Spleen (tissue), 7 donors: ENCODE data around the gene PLEKHG3.

Experiments
- POLR2A ChIP-seq, 3 donors: fragments of 450-650 bp; IDR thresholded peaks; one replicate each; pipeline ENCODE4 v1.5.1; 2017; ENCODE audit warnings: antibody characterized with exemption in 3 of 3, mild to moderate bottlenecking in 1 of 3
- TF ChIP-seq, protein P1 (sequence below), 11 experiments: fragments of 200-600 bp in 7 of 11; fragments of 450-650 bp in 4 of 11; sonication (generic) in 4 of 11; IDR thresholded peaks in 8 of 11; conservative IDR thresholded peaks in 3 of 11; 1 replicate in 7 of 11; 2 replicates in 4 of 11; pipeline versions ENCODE4 v1.4.0 to v1.8.0; 2016 to 2021; ENCODE audit warnings: antibody characterized with exemption in 11 of 11, inconsistent platforms in 4 of 11, mild to moderate bottlenecking in 1 of 11
- donor health status: DM: no; HTN: no; CAD: no; lungs with moderate emphysema.
- donor health status: DM: no; HTN: no; CAD: no.
- donor health status: DM: no; HTN: no; CAD: no.

DNA sequence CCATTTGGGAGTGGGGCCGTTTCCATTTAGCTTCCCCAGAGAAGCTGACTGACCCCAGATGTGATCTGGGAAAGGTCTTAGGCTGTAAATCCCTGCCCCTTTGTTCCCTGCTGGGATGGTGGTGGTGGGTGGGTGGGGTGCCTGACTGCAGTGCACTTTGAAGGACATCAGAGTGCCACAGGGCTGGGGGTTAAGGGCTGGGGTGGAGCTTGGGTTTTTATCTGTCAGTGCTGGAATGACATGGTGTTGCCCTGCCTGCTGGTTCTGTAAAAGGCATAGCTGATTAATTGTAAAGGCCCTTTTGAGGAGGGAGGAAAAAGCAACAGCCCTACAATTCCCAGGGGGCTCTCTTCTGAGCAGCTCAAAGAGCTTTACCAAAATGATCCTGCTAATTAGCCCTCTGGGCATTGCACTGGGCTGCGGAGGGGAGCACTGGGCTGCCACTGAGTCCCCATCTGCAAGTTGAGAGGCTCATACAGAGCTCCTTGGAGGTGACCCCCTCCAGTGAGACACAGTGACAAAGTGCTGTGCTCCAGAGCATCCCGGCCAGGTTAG lies 21.1 kb downstream of the PLEKHG3 start:
- TF ChIP-seq, protein P1, sequence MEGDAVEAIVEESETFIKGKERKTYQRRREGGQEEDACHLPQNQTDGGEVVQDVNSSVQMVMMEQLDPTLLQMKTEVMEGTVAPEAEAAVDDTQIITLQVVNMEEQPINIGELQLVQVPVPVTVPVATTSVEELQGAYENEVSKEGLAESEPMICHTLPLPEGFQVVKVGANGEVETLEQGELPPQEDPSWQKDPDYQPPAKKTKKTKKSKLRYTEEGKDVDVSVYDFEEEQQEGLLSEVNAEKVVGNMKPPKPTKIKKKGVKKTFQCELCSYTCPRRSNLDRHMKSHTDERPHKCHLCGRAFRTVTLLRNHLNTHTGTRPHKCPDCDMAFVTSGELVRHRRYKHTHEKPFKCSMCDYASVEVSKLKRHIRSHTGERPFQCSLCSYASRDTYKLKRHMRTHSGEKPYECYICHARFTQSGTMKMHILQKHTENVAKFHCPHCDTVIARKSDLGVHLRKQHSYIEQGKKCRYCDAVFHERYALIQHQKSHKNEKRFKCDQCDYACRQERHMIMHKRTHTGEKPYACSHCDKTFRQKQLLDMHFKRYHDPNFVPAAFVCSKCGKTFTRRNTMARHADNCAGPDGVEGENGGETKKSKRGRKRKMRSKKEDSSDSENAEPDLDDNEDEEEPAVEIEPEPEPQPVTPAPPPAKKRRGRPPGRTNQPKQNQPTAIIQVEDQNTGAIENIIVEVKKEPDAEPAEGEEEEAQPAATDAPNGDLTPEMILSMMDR (IDR thresholded peaks at IDR 0.05 in 8 of 11, conservative IDR thresholded peaks at IDR 0.05 in 3 of 11) = no peak
- no peak for TF ChIP-seq POLR2A (IDR thresholded peaks at IDR 0.05)
